ENCODE data around the gene DRC3.

DRC3 gene

GRCh38 chr17:18042983-18043382, 70.3 kb downstream of the DRC3 start:
- Histone ChIP-seq H3K4ac (ENCODE audit: low read depth, low read length) (no peak overlapping the region), H3K79me1 (ENCODE audit: low read length) (peaks cover 13% of the 10 kb centered on the region), H4K5ac (ENCODE audit: low read length) (no peak overlapping the region), H3K36me3 (ENCODE audit: control insufficient read depth, insufficient read depth, low read length) (peaks cover 2% of the 10 kb centered on the region), H3K79me2 (ENCODE audit: control insufficient read depth, insufficient read depth, low read length) (peaks cover 2% of the 10 kb centered on the region), H3K56ac (ENCODE audit: low read length) (no peak overlapping the region), H3K23ac (ENCODE audit: low read length) (no peak overlapping the region), H3K18ac (ENCODE audit: low read length) (no peak overlapping the region), H3K4me1 (ENCODE audit: control insufficient read depth, low read depth, low read length) (peaks cover 7% of the 10 kb centered on the region), H2BK120ac (ENCODE audit: low read depth, low read length) (no peak overlapping the region), H2AK5ac (ENCODE audit: low read length) (no peak overlapping the region), H3K9ac (ENCODE audit: low read length) (no peak overlapping the region), H3K4me3 (ENCODE audit: low read length) (no peak overlapping the region), H3K27ac (ENCODE audit: low read depth, low read length) (no peak overlapping the region), H3K27me3 (ENCODE audit: insufficient read depth, low read length, poor library complexity) (no peaks in the 10 kb centered on the region), H2BK5ac (ENCODE audit: low read length) (no peak overlapping the region), H4K8ac (ENCODE audit: low read depth, low read length) (no peak overlapping the region), H2BK15ac (replicated peaks; ENCODE audit: low read depth) (no peak overlapping the region), H3K4me2 (ENCODE audit: low read length) (no peak overlapping the region)
- no peak for DNase-seq
- no CpG with 5 or more reads among the region's 8 CpGs for WGBS (ENCODE audit: extremely low coverage, insufficient coverage, low lambda C conversion rate)

- no peak overlapping the region for H2BK120ac ChIP-seq (ENCODE audit: low read depth, low read length)
- H4K5ac ChIP-seq (ENCODE audit: low read length): no peak overlapping the region
- H3K4ac ChIP-seq (ENCODE audit: low read depth, low read length): no peak overlapping the region
- H3K9ac ChIP-seq (ENCODE audit: low read length): no peak overlapping the region
- peak; percentile 35 for DNase-seq
- H3K56ac ChIP-seq (ENCODE audit: low read length): no peak overlapping the region
- peaks cover 3% of the 10 kb centered on the region for H3K4me1 ChIP-seq (ENCODE audit: control insufficient read depth, low read depth, low read length)
- no peak overlapping the region for H3K4me3 ChIP-seq (ENCODE audit: low read length)
- peaks cover 9% of the 10 kb centered on the region for H3K79me1 ChIP-seq (ENCODE audit: low read length)
- H3K23ac ChIP-seq (ENCODE audit: low read length): no peak overlapping the region
- no peak overlapping the region for H2BK5ac ChIP-seq (ENCODE audit: low read length)
- H3K79me2 ChIP-seq (ENCODE audit: control insufficient read depth, insufficient read depth, low read length): peaks cover 2% of the 10 kb centered on the region
- H3K27ac ChIP-seq (ENCODE audit: low read depth, low read length): no peak overlapping the region
- no peak overlapping the region for H3K18ac ChIP-seq (ENCODE audit: low read length)
- H2BK15ac ChIP-seq (replicated peaks; ENCODE audit: low read depth): no peak overlapping the region
- H2AK5ac ChIP-seq (ENCODE audit: low read length): no peak overlapping the region
- no CpG with 5 or more reads among the region's 1 CpG for WGBS (ENCODE audit: extremely low coverage, insufficient coverage, low lambda C conversion rate)
- peaks cover 2% of the 10 kb centered on the region for H3K36me3 ChIP-seq (ENCODE audit: control insufficient read depth, insufficient read depth, low read length)
- H3K27me3 ChIP-seq (ENCODE audit: insufficient read depth, low read length, poor library complexity): no peaks in the 10 kb centered on the region
- no peak overlapping the region for H4K8ac ChIP-seq (ENCODE audit: low read depth, low read length)
- H3K4me2 ChIP-seq (ENCODE audit: low read length): no peak overlapping the region
Measured at GRCh38 chr17:18043491-18043890, 70.8 kb downstream of the DRC3 start.

- no peak overlapping the region for H2BK120ac ChIP-seq (ENCODE audit: low read depth, low read length)
- H3K4ac ChIP-seq (ENCODE audit: low read depth, low read length): no peak overlapping the region
- no peak overlapping the region for H3K9ac ChIP-seq (ENCODE audit: low read length)
- no peak overlapping the region for H4K8ac ChIP-seq (ENCODE audit: low read depth, low read length)
- H3K4me2 ChIP-seq (ENCODE audit: low read length): no peak overlapping the region
- no peak for DNase-seq
- no peak overlapping the region for H2BK5ac ChIP-seq (ENCODE audit: low read length)
- WGBS (ENCODE audit: extremely low coverage, insufficient coverage, low lambda C conversion rate): no CpG with 5 or more reads among the region's 3 CpGs
- no peak overlapping the region for H2BK15ac ChIP-seq (replicated peaks; ENCODE audit: low read depth)
- H3K4me3 ChIP-seq (ENCODE audit: low read length): no peak overlapping the region
- no peak overlapping the region for H3K56ac ChIP-seq (ENCODE audit: low read length)
- H3K79me1 ChIP-seq (ENCODE audit: low read length): peaks cover 9% of the 10 kb centered on the region
- H3K27me3 ChIP-seq (ENCODE audit: insufficient read depth, low read length, poor library complexity): no peaks in the 10 kb centered on the region
- no peak overlapping the region for H3K27ac ChIP-seq (ENCODE audit: low read depth, low read length)
- H3K18ac ChIP-seq (ENCODE audit: low read length): no peak overlapping the region
- H3K4me1 ChIP-seq (ENCODE audit: control insufficient read depth, low read depth, low read length): peaks cover 3% of the 10 kb centered on the region
- peaks cover 2% of the 10 kb centered on the region for H3K36me3 ChIP-seq (ENCODE audit: control insufficient read depth, insufficient read depth, low read length)
- H3K23ac ChIP-seq (ENCODE audit: low read length): no peak overlapping the region
- H2AK5ac ChIP-seq (ENCODE audit: low read length): no peak overlapping the region
- H4K5ac ChIP-seq (ENCODE audit: low read length): no peak overlapping the region
- peaks cover 2% of the 10 kb centered on the region for H3K79me2 ChIP-seq (ENCODE audit: control insufficient read depth, insufficient read depth, low read length)
Measured at GRCh38 chr17:18044609-18045008, 71.9 kb downstream of the DRC3 start.

GRCh38 chr17:18045691-18046350, 73.2 kb downstream of the DRC3 start:
- no peak overlapping the region for H3K4ac ChIP-seq (ENCODE audit: low read depth, low read length)
- no peaks in the 10 kb centered on the region for H3K4me1 ChIP-seq (ENCODE audit: control insufficient read depth, low read depth, low read length)
- peaks cover 2% of the 10 kb centered on the region for H3K79me2 ChIP-seq (ENCODE audit: control insufficient read depth, insufficient read depth, low read length)
- no peak overlapping the region for H4K5ac ChIP-seq (ENCODE audit: low read length)
- H3K23ac ChIP-seq (ENCODE audit: low read length): no peak overlapping the region
- H3K79me1 ChIP-seq (ENCODE audit: low read length): peaks cover 6% of the 10 kb centered on the region
- no peak overlapping the region for H3K56ac ChIP-seq (ENCODE audit: low read length)
- H3K27me3 ChIP-seq (ENCODE audit: insufficient read depth, low read length, poor library complexity): no peaks in the 10 kb centered on the region
- no peak overlapping the region for H3K27ac ChIP-seq (ENCODE audit: low read depth, low read length)
- H2BK15ac ChIP-seq (replicated peaks; ENCODE audit: low read depth): no peak overlapping the region
- H3K18ac ChIP-seq (ENCODE audit: low read length): no peak overlapping the region
- no peak overlapping the region for H2AK5ac ChIP-seq (ENCODE audit: low read length)
- WGBS (ENCODE audit: extremely low coverage, insufficient coverage, low lambda C conversion rate): no CpG with 5 or more reads among the region's 3 CpGs
- no peak overlapping the region for H4K8ac ChIP-seq (ENCODE audit: low read depth, low read length)
- H2BK5ac ChIP-seq (ENCODE audit: low read length): no peak overlapping the region
- H3K9ac ChIP-seq (ENCODE audit: low read length): no peak overlapping the region
- DNase-seq: no peak
- peaks cover 2% of the 10 kb centered on the region for H3K36me3 ChIP-seq (ENCODE audit: control insufficient read depth, insufficient read depth, low read length)
- H2BK120ac ChIP-seq (ENCODE audit: low read depth, low read length): no peak overlapping the region
- no peak overlapping the region for H3K4me2 ChIP-seq (ENCODE audit: low read length)
- no peak overlapping the region for H3K4me3 ChIP-seq (ENCODE audit: low read length)

- H4K5ac ChIP-seq (ENCODE audit: low read length): no peak overlapping the region
- H3K79me1 ChIP-seq (ENCODE audit: low read length): no peaks in the 10 kb centered on the region
- H3K4ac ChIP-seq (ENCODE audit: low read depth, low read length): no peak overlapping the region
- no peak overlapping the region for H2AK5ac ChIP-seq (ENCODE audit: low read length)
- WGBS (ENCODE audit: extremely low coverage, insufficient coverage, low lambda C conversion rate): no CpG with 5 or more reads among the region's 6 CpGs
- H3K9ac ChIP-seq (ENCODE audit: low read length): no peak overlapping the region
- no peak overlapping the region for H3K4me3 ChIP-seq (ENCODE audit: low read length)
- no peak overlapping the region for H3K23ac ChIP-seq (ENCODE audit: low read length)
- no peak overlapping the region for H2BK120ac ChIP-seq (ENCODE audit: low read depth, low read length)
- no peak overlapping the region for H2BK15ac ChIP-seq (replicated peaks; ENCODE audit: low read depth)
- H2BK5ac ChIP-seq (ENCODE audit: low read length): no peak overlapping the region
- DNase-seq: no peak
- no peaks in the 10 kb centered on the region for H3K79me2 ChIP-seq (ENCODE audit: control insufficient read depth, insufficient read depth, low read length)
- no peak overlapping the region for H3K18ac ChIP-seq (ENCODE audit: low read length)
- no peak overlapping the region for H3K4me2 ChIP-seq (ENCODE audit: low read length)
- H4K8ac ChIP-seq (ENCODE audit: low read depth, low read length): no peak overlapping the region
- H3K36me3 ChIP-seq (ENCODE audit: control insufficient read depth, insufficient read depth, low read length): peaks cover 1% of the 10 kb centered on the region
- H3K27me3 ChIP-seq (ENCODE audit: insufficient read depth, low read length, poor library complexity): no peaks in the 10 kb centered on the region
- no peak overlapping the region for H3K56ac ChIP-seq (ENCODE audit: low read length)
- H3K4me1 ChIP-seq (ENCODE audit: control insufficient read depth, low read depth, low read length): no peaks in the 10 kb centered on the region
- H3K27ac ChIP-seq (ENCODE audit: low read depth, low read length): no peak overlapping the region
Measured at GRCh38 chr17:18055597-18055996, 82.9 kb downstream of the DRC3 start.

GRCh38 chr17:18056214-18056613, 83.6 kb downstream of the DRC3 start:
- peaks cover 1% of the 10 kb centered on the region for H3K36me3 ChIP-seq (ENCODE audit: control insufficient read depth, insufficient read depth, low read length)
- no peak overlapping the region for H3K27ac ChIP-seq (ENCODE audit: low read depth, low read length)
- no peak overlapping the region for H3K56ac ChIP-seq (ENCODE audit: low read length)
- no peak overlapping the region for H3K4ac ChIP-seq (ENCODE audit: low read depth, low read length)
- WGBS (ENCODE audit: extremely low coverage, insufficient coverage, low lambda C conversion rate): no CpG with 5 or more reads among the region's 3 CpGs
- H3K79me1 ChIP-seq (ENCODE audit: low read length): no peaks in the 10 kb centered on the region
- no peak overlapping the region for H3K4me3 ChIP-seq (ENCODE audit: low read length)
- H3K4me1 ChIP-seq (ENCODE audit: control insufficient read depth, low read depth, low read length): no peaks in the 10 kb centered on the region
- no peak overlapping the region for H2BK5ac ChIP-seq (ENCODE audit: low read length)
- H2BK15ac ChIP-seq (replicated peaks; ENCODE audit: low read depth): no peak overlapping the region
- H3K9ac ChIP-seq (ENCODE audit: low read length): no peak overlapping the region
- H3K79me2 ChIP-seq (ENCODE audit: control insufficient read depth, insufficient read depth, low read length): no peaks in the 10 kb centered on the region
- no peak overlapping the region for H3K23ac ChIP-seq (ENCODE audit: low read length)
- H4K8ac ChIP-seq (ENCODE audit: low read depth, low read length): no peak overlapping the region
- no peak overlapping the region for H2BK120ac ChIP-seq (ENCODE audit: low read depth, low read length)
- H4K5ac ChIP-seq (ENCODE audit: low read length): no peak overlapping the region
- no peaks in the 10 kb centered on the region for H3K27me3 ChIP-seq (ENCODE audit: insufficient read depth, low read length, poor library complexity)
- H3K4me2 ChIP-seq (ENCODE audit: low read length): no peak overlapping the region
- no peak overlapping the region for H2AK5ac ChIP-seq (ENCODE audit: low read length)
- no peak for DNase-seq
- H3K18ac ChIP-seq (ENCODE audit: low read length): no peak overlapping the region

Data from mesendoderm (in vitro differentiated cells).